T-helper 1 cell treated with Interleukin-12 subunit alpha and Interleukin-12 subunit beta and Interleukin-4 antibody, amounts not matched to agents 30 μg/mL and 1 μg/mL, for 36 hours (primary cell): Measurements from ENCODE around the gene ENPP3.
"Not testable (repeated sequence)": the region's sequence is repeated elsewhere in the genome, so short reads cannot be mapped to it uniquely, and the experiment has no call there.

Experiments
- H3K27ac Mint-ChIP-seq: one replicate; pipeline ENCODE4 v1.8.0; 2021; ENCODE audit warnings: mild to moderate bottlenecking, mixed read lengths
- H3K27me3 Mint-ChIP-seq: one replicate; pipeline ENCODE4 v1.8.0; 2021; ENCODE audit warnings: low read depth, mixed read lengths
- H3K36me3 Mint-ChIP-seq: one replicate; pipeline ENCODE4 v1.8.0; 2021; ENCODE audit warnings: low read depth, mixed read lengths
- H3K4me1 Mint-ChIP-seq: one replicate; pipeline ENCODE4 v1.8.0; 2021; ENCODE audit warnings: low read depth, mixed read lengths
- H3K4me3 Mint-ChIP-seq: one replicate; pipeline ENCODE4 v1.8.0; 2021; ENCODE audit warnings: mild to moderate bottlenecking, moderate library complexity, mixed read lengths
- H3K9me3 Mint-ChIP-seq: one replicate; pipeline ENCODE4 v1.8.0; 2021; ENCODE audit warnings: mixed read lengths

The ENPP3 gene

GRCh38 chr6:131685266-131685780, 48.2 kb downstream of the ENPP3 start:
- Mint-ChIP-seq H3K9me3 (no peaks in the 10 kb centered on the region), H3K4me1 (peaks cover 10% of the 10 kb centered on the region), H3K36me3 (peaks cover 3% of the 10 kb centered on the region), H3K27ac (no peak overlapping the region), H3K27me3 (peaks cover 6% of the 10 kb centered on the region), H3K4me3 (no peak overlapping the region)

DNA sequence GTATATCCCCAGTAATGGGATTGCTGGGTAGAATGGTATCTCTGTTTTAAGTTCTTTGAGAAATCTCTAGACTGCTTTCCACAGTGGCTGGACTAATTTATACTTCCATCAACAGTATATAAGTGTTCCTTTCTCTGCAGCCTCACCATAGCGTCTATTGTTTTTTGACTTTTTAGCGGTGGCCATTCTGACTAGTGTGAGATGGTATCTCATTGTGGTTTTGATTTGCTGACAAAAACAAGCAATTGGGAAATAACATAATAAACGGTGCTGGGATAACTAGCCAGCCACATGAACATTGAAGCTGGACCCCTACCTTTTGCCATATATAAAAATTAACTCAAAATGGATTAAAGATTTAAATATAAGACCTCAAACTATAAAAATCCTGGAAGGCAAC, 49.9 kb downstream of the ENPP3 start:
- peaks cover 3% of the 10 kb centered on the region for H3K36me3 Mint-ChIP-seq
- H3K27ac Mint-ChIP-seq, result no peak overlapping the region
- peaks cover 3% of the 10 kb centered on the region for H3K27me3 Mint-ChIP-seq
- peaks cover 10% of the 10 kb centered on the region for H3K4me1 Mint-ChIP-seq
- H3K4me3 Mint-ChIP-seq, result no peak overlapping the region
- no peaks in the 10 kb centered on the region for H3K9me3 Mint-ChIP-seq

DNA sequence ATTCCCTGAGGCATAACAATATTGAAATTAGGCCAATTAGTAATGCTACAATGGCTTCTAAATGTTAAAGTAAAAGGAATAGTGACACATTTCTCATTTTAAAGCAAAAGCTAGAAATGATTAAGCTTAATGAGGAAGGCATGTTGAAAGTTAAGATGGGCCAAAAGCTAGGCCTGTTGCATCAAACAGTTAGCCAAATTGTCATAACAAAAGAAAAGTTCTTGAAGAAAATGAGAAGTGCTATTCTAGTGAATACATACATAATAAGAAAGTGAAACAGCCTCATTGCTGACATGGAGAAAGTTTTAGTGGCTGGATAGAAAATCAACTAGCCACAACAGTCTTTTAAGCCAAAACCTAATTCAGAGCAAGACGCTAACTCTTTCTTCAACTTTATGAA, 51.2 kb downstream of the ENPP3 start:
- peaks cover 3% of the 10 kb centered on the region for H3K36me3 Mint-ChIP-seq
- H3K27ac Mint-ChIP-seq, result no peak overlapping the region
- peaks cover 3% of the 10 kb centered on the region for H3K27me3 Mint-ChIP-seq
- peak overlapping the region; percentile 31 for H3K4me3 Mint-ChIP-seq
- peaks cover 8% of the 10 kb centered on the region for H3K4me1 Mint-ChIP-seq
- no peaks in the 10 kb centered on the region for H3K9me3 Mint-ChIP-seq

DNA sequence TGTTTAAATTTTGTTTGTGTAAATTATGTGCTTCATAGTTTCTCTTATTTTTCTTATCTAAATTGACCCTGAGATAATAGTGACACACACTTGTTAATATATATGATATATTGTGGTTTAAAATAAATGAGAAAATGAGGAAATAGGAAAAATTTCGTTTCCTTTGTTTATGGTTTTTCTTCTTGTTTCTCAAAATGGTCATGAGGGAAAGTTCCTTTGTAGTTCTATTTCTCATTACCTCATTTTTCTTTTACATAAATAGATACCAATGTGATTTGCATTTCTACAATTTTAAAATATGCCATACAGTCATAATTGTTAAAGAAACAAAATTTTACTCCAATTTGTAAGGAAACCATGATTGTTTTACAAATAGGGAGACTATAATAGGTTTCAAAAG, 54.9 kb downstream of the ENPP3 start:
- peaks cover 5% of the 10 kb centered on the region for H3K4me1 Mint-ChIP-seq
- no peaks in the 10 kb centered on the region for H3K9me3 Mint-ChIP-seq
- peaks cover 3% of the 10 kb centered on the region for H3K36me3 Mint-ChIP-seq

GRCh38 chr6:131692589-131692988, 55.5 kb downstream of the ENPP3 start:
- Mint-ChIP-seq H3K4me3 (no peak overlapping the region), H3K4me1 (peaks cover 5% of the 10 kb centered on the region), H3K27ac (no peak overlapping the region)

More for the DNA sequence above, 54.9 kb downstream of the ENPP3 start:
- Mint-ChIP-seq H3K27me3 (peaks cover 3% of the 10 kb centered on the region), H3K4me3 (no peak overlapping the region), H3K27ac (no peak overlapping the region)

DNA sequence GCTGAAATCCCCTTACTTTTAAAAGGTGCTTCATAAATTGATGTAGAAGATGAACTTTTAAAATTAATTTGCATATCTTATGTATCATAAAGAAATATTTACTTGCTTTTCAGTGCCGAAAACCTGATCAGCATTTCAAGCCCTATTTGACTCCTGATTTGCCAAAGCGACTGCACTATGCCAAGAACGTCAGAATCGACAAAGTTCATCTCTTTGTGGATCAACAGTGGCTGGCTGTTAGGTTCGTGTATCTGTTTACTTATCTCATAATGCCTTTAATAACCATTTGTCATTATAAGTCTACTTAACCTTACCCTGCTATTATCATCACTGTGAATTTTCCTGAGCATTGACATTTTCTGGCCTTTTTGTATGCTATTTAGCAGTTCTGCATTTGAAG, 56.3 kb downstream of the ENPP3 start:
- H3K36me3 Mint-ChIP-seq, result no peaks in the 10 kb centered on the region
- H3K9me3 Mint-ChIP-seq, result no peaks in the 10 kb centered on the region
- H3K27ac Mint-ChIP-seq, result no peak overlapping the region
- no peak overlapping the region for H3K4me3 Mint-ChIP-seq
- peaks cover 1% of the 10 kb centered on the region for H3K4me1 Mint-ChIP-seq
- H3K27me3 Mint-ChIP-seq, result peaks cover 3% of the 10 kb centered on the region

More at GRCh38 chr6:131692589-131692988, 55.5 kb downstream of the ENPP3 start:
- Mint-ChIP-seq H3K27me3 (peaks cover 3% of the 10 kb centered on the region), H3K36me3 (no peaks in the 10 kb centered on the region), H3K9me3 (no peaks in the 10 kb centered on the region)

DNA sequence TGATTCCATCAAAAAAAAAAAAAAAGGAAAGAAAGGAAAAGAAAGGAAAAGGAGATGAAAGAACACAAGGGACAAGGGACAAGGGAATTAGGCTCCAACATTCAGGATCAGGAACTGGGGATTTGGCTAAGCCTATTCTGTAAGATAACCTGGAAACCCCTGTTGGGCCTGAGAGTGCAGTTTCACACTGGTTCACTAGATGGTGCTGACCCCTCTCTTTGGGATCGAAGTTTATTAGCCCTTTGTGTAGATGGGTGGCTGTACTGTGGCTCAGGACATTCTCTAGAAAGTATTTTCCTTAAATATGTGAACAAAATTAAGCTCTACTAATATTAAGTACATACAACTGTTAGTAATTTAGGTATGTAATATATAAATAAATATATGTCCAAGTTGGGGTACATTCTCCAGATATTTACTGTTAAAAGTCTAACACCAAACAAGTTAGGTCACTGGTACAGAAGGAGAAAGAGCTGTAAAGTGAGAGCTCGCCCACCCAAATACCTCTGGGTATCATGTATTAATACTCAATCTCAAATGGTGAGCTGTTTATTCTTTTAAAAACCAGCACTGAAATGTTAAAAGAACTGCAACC, 57.8 kb downstream of the ENPP3 start:
- Mint-ChIP-seq H3K4me1 (no peaks in the 10 kb centered on the region), H3K4me3 (no peak overlapping the region), H3K36me3 (no peaks in the 10 kb centered on the region), H3K27me3 (no peaks in the 10 kb centered on the region), H3K27ac (no peak overlapping the region), H3K9me3 (no peaks in the 10 kb centered on the region)

GRCh38 chr6:131696956-131697355, 59.9 kb downstream of the ENPP3 start:
- no peaks in the 10 kb centered on the region for H3K27me3 Mint-ChIP-seq
- no peaks in the 10 kb centered on the region for H3K9me3 Mint-ChIP-seq

GRCh38 chr6:131700851-131701250, 63.7 kb downstream of the ENPP3 start:
- H3K36me3 Mint-ChIP-seq, H3K4me1 Mint-ChIP-seq, H3K27me3 Mint-ChIP-seq, H3K9me3 Mint-ChIP-seq, H3K27ac Mint-ChIP-seq, H3K4me3 Mint-ChIP-seq: not testable (repeated sequence)

More at GRCh38 chr6:131696956-131697355, 59.9 kb downstream of the ENPP3 start:
- no peaks in the 10 kb centered on the region for H3K4me1 Mint-ChIP-seq
- H3K27ac Mint-ChIP-seq, result no peak overlapping the region
- no peak overlapping the region for H3K4me3 Mint-ChIP-seq
- no peaks in the 10 kb centered on the region for H3K36me3 Mint-ChIP-seq

GRCh38 chr6:131703905-131704304, 66.8 kb downstream of the ENPP3 start:
- H3K27ac Mint-ChIP-seq, H3K4me1 Mint-ChIP-seq, H3K27me3 Mint-ChIP-seq, H3K36me3 Mint-ChIP-seq, H3K9me3 Mint-ChIP-seq, H3K4me3 Mint-ChIP-seq: not testable (repeated sequence)

DNA sequence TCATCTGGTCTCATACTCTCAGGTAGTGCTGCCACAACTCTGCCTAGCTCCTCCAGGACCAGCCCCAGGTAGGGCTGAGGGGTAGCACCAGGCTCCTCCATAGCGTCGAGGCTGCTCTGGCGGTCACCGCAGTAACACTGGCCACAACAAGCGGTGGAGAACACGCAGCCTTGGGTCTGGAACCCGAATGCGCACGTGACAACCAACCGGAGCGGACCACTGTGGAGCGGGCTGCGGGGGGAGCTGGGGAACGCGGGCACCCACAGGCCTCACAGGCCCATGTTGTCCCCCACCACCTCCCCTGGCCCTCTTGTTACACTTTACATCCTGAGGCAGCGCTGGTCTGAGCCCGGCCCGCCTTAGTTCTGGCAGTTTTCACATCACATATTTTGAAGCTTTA, 73.8 kb downstream of the ENPP3 start, which contains the start of gene CTAGE9:
CTAGE9 (minus strand) TSS at position 101 of the 400 bp plus-strand sequence; CDS start at position 101, 0 bp downstream.
- not testable (repeated sequence) for H3K9me3 Mint-ChIP-seq, H3K4me3 Mint-ChIP-seq, H3K4me1 Mint-ChIP-seq, H3K27me3 Mint-ChIP-seq, H3K36me3 Mint-ChIP-seq, H3K27ac Mint-ChIP-seq

DNA sequence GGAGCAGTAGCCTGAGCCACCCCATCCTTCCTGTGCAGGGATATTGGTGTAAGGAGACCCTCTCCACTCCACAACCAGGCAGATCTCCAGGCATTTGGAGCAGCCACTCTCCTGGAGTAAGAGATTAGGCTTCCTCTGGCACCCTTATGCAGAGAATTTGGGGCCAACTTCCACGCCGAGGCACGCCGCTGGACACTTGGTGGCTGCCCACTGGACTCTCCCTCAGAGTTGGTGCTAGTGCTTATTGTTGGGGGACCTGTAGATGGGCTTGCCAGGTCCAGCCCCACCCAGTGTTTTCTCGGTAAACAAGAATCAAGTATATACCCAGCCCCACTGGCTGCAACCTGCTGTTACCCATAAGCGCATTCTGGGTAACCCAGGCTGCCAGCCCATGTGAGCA, 78.5 kb downstream of the ENPP3 start:
- H3K27ac Mint-ChIP-seq, H3K9me3 Mint-ChIP-seq, H3K27me3 Mint-ChIP-seq, H3K4me1 Mint-ChIP-seq, H3K4me3 Mint-ChIP-seq, H3K36me3 Mint-ChIP-seq: not testable (repeated sequence)

DNA sequence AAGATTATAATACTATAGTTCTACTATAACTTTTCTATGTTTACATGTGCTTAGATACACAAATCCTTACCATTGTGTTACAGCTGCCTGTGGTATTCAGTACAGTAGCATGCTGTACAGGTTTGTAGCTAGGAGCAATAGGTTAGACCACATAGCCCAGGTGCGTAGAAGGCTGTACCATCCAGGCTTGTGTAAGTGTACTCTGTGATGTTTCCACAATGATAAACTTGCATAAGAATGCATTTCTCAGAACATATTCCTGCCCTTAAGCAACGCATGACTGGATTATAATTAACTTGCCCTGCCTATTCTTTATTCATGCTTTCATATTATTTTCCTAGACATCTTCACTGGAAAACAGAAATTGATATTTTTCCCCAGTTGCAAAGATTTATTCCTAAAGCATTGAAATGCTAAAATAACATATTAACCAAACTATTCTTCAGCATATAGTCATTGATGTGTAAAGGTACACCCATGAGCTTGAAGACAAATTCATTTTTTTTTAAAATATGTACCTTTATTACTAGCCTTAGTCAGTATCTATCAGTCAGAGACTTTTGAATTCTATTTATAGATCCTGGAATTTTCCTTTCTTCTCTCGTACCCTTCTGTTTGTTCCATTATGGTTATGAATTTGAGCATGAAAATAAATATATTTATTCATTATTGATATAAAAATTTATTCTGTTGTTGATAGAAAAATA, 80.9 kb downstream of the ENPP3 start:
- Mint-ChIP-seq H3K4me3 (no peak overlapping the region), H3K27me3 (peaks cover 5% of the 10 kb centered on the region), H3K36me3 (no peaks in the 10 kb centered on the region), H3K27ac (no peak overlapping the region), H3K4me1 (no peaks in the 10 kb centered on the region), H3K9me3 (no peaks in the 10 kb centered on the region)

GRCh38 chr6:131721161-131721560, 84.1 kb downstream of the ENPP3 start:
- H3K27ac Mint-ChIP-seq, result no peak overlapping the region
- H3K4me3 Mint-ChIP-seq, result no peak overlapping the region
- H3K27me3 Mint-ChIP-seq, result peaks cover under 1% of the 10 kb centered on the region
- H3K36me3 Mint-ChIP-seq, result no peaks in the 10 kb centered on the region
- H3K4me1 Mint-ChIP-seq, result peaks cover 6% of the 10 kb centered on the region
- H3K9me3 Mint-ChIP-seq, result no peaks in the 10 kb centered on the region

- Mint-ChIP-seq H3K27ac (no peak overlapping the region), H3K36me3 (peaks cover 2% of the 10 kb centered on the region), H3K4me1 (peaks cover 6% of the 10 kb centered on the region), H3K27me3 (no peaks in the 10 kb centered on the region), H3K9me3 (no peaks in the 10 kb centered on the region), H3K4me3 (no peak overlapping the region)
Observed at GRCh38 chr6:131724114-131724513, 87.0 kb downstream of the ENPP3 start.
